A549 (cell line): ENCODE measurements around the gene TFEB. TPM values are rescaled to one million over a fixed set of nuclear protein-coding genes. Genes with fewer than 3 reads are reported as not detected.

ENCODE experiments used
- ATAC-seq, 2 experiments: fragments of 200-7000 bp in 1 of 2; fragments of >200 bp in 1 of 2; cut with Nextera tagmentation in 1 of 2; cut with Tn5 transposase in 1 of 2; 3 replicates each; pipeline versions ENCODE4 v1.8.0 to v1.9.1; 2018 to 2020; ENCODE audit warnings: mild to moderate bottlenecking in 1 of 2, moderate library complexity in 1 of 2
- CTCF ChIA-PET: fragments of 300-600 bp; sonication (Branson Sonifier 250); formaldehyde crosslinking; extraction: SDS; loops from one replicate; lab custom pipeline; 2021; ENCODE audit warnings: antibody characterized with exemption, inconsistent platforms; lab: Yijun Ruan, JAX
- POLR2A ChIA-PET: fragments of 350-600 bp; formaldehyde crosslinking; extraction: SDS; loops from one replicate; lab custom pipeline; 2021; ENCODE audit warnings: antibody characterized with exemption, inconsistent platforms; lab: Yijun Ruan, JAX
- DNase-seq, 2 experiments: peaks; one replicate each; pipeline versions ENCODE4 v3.0.0 to v3.0.0-alpha.2; 2011 to 2016; ENCODE audit warnings: low read depth in 1 of 2, low spot score in 1 of 2
- FAIRE-seq: peaks from 2 replicates; lab custom pipeline; 2011; peaks lifted over from hg19 to GRCh38; lab: Jason Lieb, UNC
- H3K27ac ChIP-seq, 2 experiments: fragments of >200 bp; sonication (Bioruptor Twin); formaldehyde crosslinking; 3 replicates each; pipeline ENCODE4 v1.5.1; 2016 to 2017
- H3K4me1 ChIP-seq: fragments of >200 bp; sonication (Bioruptor Twin); formaldehyde crosslinking; 3 replicates; pipeline ENCODE4 v1.6.1; 2016
- H3K4me2 ChIP-seq: fragments of >200 bp; sonication (Bioruptor Twin); formaldehyde crosslinking; 3 replicates; pipeline ENCODE4 v1.6.1; 2016
- H3K4me3 ChIP-seq: fragments of >200 bp; sonication (Bioruptor Twin); formaldehyde crosslinking; 3 replicates; pipeline ENCODE4 v1.5.1; 2016
- H3K9me3 ChIP-seq: fragments of >200 bp; sonication (Bioruptor Twin); formaldehyde crosslinking; 3 replicates; pipeline ENCODE4 v1.6.1; 2016
- CHD4 ChIP-seq: fragments of 200-600 bp; sonication (generic); IDR thresholded peaks from 2 replicates; pipeline ENCODE4 v1.6.1; 2016; ENCODE audit warnings: antibody characterized with exemption, mild to moderate bottlenecking, borderline replicate concordance
- ELK1 ChIP-seq: fragments of 150-350 bp; IDR thresholded peaks from 2 replicates; pipeline ENCODE4 v1.6.1; 2014; ENCODE audit warnings: low read depth, mild to moderate bottlenecking, low read length
- EP300 ChIP-seq, 2 experiments: fragments of >200 bp; sonication (Bioruptor Twin); formaldehyde crosslinking; IDR thresholded peaks; 2 replicates in 1 of 2; 3 replicates in 1 of 2; pipeline ENCODE4 v1.6.1; 2016 to 2017
- ESRRA ChIP-seq: fragments of 150-350 bp; IDR thresholded peaks from 2 replicates; pipeline ENCODE4 v1.6.1; 2014; ENCODE audit warnings: mild to moderate bottlenecking, low read length, borderline replicate concordance
- FOSL2 ChIP-seq, 2 experiments: fragments of 450-650 bp in 1 of 2; fragments of >200 bp in 1 of 2; sonication (Bioruptor Twin) in 1 of 2; formaldehyde crosslinking; IDR thresholded peaks; 2 replicates each; pipeline versions ENCODE4 v1.5.0 to v1.6.1; 2016 to 2020; ENCODE audit warnings: mild to moderate bottlenecking in 1 of 2, moderate library complexity in 1 of 2
- FOXS1 ChIP-seq: fragments of 250-450 bp; sonication (Bioruptor Pico); IDR thresholded peaks from 2 replicates; pipeline ENCODE4 v1.5.0; 2020; ENCODE audit warnings: mild to moderate bottlenecking, moderate library complexity
- HOXA7 ChIP-seq: fragments of 250-450 bp; sonication (Bioruptor Pico); IDR thresholded peaks from 2 replicates; pipeline ENCODE4 v1.5.0; 2020; ENCODE audit warnings: mild to moderate bottlenecking, moderate library complexity
- HOXB5 ChIP-seq: fragments of 250-450 bp; sonication (Bioruptor Pico); IDR thresholded peaks from 2 replicates; pipeline ENCODE4 v1.5.0; 2020; ENCODE audit warnings: mild to moderate bottlenecking, moderate library complexity
- JUNB ChIP-seq: fragments of >200 bp; sonication (Bioruptor Twin); formaldehyde crosslinking; IDR thresholded peaks from 2 replicates; pipeline ENCODE4 v1.6.1; 2016
- MAX ChIP-seq: IDR thresholded peaks from 2 replicates; pipeline ENCODE4 v1.6.1; 2012
- NFE2L2 ChIP-seq: fragments of 150-350 bp; conservative IDR thresholded peaks from 2 replicates; pipeline ENCODE4 v1.6.1; 2014; ENCODE audit warnings: low read length
- POLR2A ChIP-seq: IDR thresholded peaks from 2 replicates; pipeline ENCODE4 v1.6.1; 2012; ENCODE audit warnings: mild to moderate bottlenecking, low read length
- POLR2AphosphoS2 ChIP-seq: conservative IDR thresholded peaks from 2 replicates; pipeline ENCODE4 v1.6.1; 2012; ENCODE audit warnings: low read length, improper control_type of control experiment, inconsistent platforms
- RAD21 ChIP-seq, 2 experiments: fragments of >200 bp in 1 of 2; sonication (Bioruptor Twin) in 1 of 2; formaldehyde crosslinking in 1 of 2; IDR thresholded peaks in 1 of 2; conservative IDR thresholded peaks in 1 of 2; 2 replicates in 1 of 2; 3 replicates in 1 of 2; pipeline ENCODE4 v1.6.1; 2012 to 2018; ENCODE audit warnings: inconsistent platforms in 1 of 2
- RARB ChIP-seq: fragments of 250-450 bp; sonication (Bioruptor Pico); IDR thresholded peaks from 2 replicates; pipeline ENCODE4 v1.8.0; 2021; ENCODE audit warnings: mild to moderate bottlenecking, moderate library complexity
- REST ChIP-seq: fragments of 200-600 bp; sonication (generic); IDR thresholded peaks from 2 replicates; pipeline ENCODE4 v1.6.1; 2016; ENCODE audit warnings: antibody characterized with exemption, mild to moderate bottlenecking, moderate library complexity
- RNF2 ChIP-seq: fragments of 200-600 bp; sonication (generic); IDR thresholded peaks from 2 replicates; pipeline ENCODE4 v1.6.1; 2016; ENCODE audit warnings: low read depth, mild to moderate bottlenecking, antibody characterized with exemption, moderate library complexity, borderline replicate concordance
- SMC3 ChIP-seq: fragments of >200 bp; sonication (Bioruptor Twin); formaldehyde crosslinking; IDR thresholded peaks from 3 replicates; pipeline ENCODE4 v1.6.1; 2018; ENCODE audit warnings: inconsistent platforms
- TP53 ChIP-seq: fragments of 250-450 bp; sonication (Bioruptor Pico); IDR thresholded peaks from 2 replicates; pipeline ENCODE4 v1.5.0; 2021; ENCODE audit warnings: mild to moderate bottlenecking, moderate library complexity
- USF2 ChIP-seq: fragments of 450-650 bp; IDR thresholded peaks from 2 replicates; pipeline ENCODE4 v1.6.1; 2014; ENCODE audit warnings: antibody characterized with exemption
- ZFP36 ChIP-seq: fragments of 450-650 bp; IDR thresholded peaks from 2 replicates; pipeline ENCODE4 v1.6.1; 2014; ENCODE audit warnings: borderline replicate concordance; ENCODE audit not compliant: partially characterized antibody
- ZNF302 ChIP-seq: fragments of 250-450 bp; sonication (Bioruptor Pico); IDR thresholded peaks from 2 replicates; pipeline ENCODE4 v1.9.0; 2021; ENCODE audit warnings: inconsistent platforms, mild to moderate bottlenecking, moderate library complexity
- WGBS: methylation state at CpG from one replicate; pipeline ENCODE4 v1.1.6; 2017; ENCODE audit errors: missing lambda C conversion rate; 5-methylcytosine and 5-hydroxymethylcytosine counted together
- polyA plus RNA-seq, 4 experiments: library from polyadenylated mRNA; depleted of rRNA in 3 of 4; stranded (reverse); fragments of >200 nt; fragmentation: RNase III in 1 of 4; extraction: RNeasy Plus Mini Kit Qiagen cat#74134 plus additional on column Dnase treatment in 1 of 4; gene quantifications; 2 replicates in 3 of 4; 3 replicates in 1 of 4; pipeline ENCODE4 v1.2.3, GENCODE V29; 2011 to 2017
- TF ChIP-seq, protein P1 (sequence below): IDR thresholded peaks from 2 replicates; pipeline ENCODE4 v1.6.1; 2012; ENCODE audit warnings: low read depth, borderline replicate concordance
- TF ChIP-seq, protein P2 (sequence below): fragments of 250-450 bp; sonication (Bioruptor Pico); IDR thresholded peaks from 2 replicates; pipeline ENCODE4 v1.5.0; 2020; ENCODE audit warnings: low read depth, mild to moderate bottlenecking, moderate library complexity

Gene TFEB
- polyA plus RNA-seq, 2 of the 4 experiments (the other 2 are of a cell fraction): 3.1 to 6.1 TPM

GRCh38 chr6:41732591-41733359 lies 2.6 kb downstream of the TFEB start:
- WGBS: 76% methylated on average over 7 of the region's 8 CpGs
- DNase-seq: no peak
- peak overlapping the region; percentile 95 to 99 for H3K27ac ChIP-seq
- FAIRE-seq: no peak
- CTCF ChIA-PET: interaction anchor here (1.0 to 6.8 kb wide), 8 partner anchors 10 to 365 kb away, joined by 3 to 65 read pairs (median 11); no protein-coding TSS in a partner anchor
- no peak for TF ChIP-seq FOSL2 (IDR thresholded peaks at IDR 0.05)
- TF ChIP-seq FOSL2 (CRISPR knock-in tag; IDR thresholded peaks at IDR 0.05): no peak
- no peak for TF ChIP-seq MAX
- no peak for TF ChIP-seq ZNF302 (CRISPR knock-in tag)
- no peak for TF ChIP-seq HOXA7
- no peak for TF ChIP-seq NFE2L2
- no peak for TF ChIP-seq CHD4
- TF ChIP-seq, protein P1, sequence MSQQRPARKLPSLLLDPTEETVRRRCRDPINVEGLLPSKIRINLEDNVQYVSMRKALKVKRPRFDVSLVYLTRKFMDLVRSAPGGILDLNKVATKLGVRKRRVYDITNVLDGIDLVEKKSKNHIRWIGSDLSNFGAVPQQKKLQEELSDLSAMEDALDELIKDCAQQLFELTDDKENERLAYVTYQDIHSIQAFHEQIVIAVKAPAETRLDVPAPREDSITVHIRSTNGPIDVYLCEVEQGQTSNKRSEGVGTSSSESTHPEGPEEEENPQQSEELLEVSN: no peak
- no peak for TF ChIP-seq ESRRA
- no peak for TF ChIP-seq RARB
- no peak for TF ChIP-seq RNF2
- TF ChIP-seq, all 56 proteins: peak for 0
- Histone ChIP-seq H3K4me3 (peak overlapping the region; percentile 90), H3K4me2 (peak overlapping the region; percentile 100), H3K4me1 (peaks cover 31% of the 10 kb centered on the region), H3K9me3 (no peaks in the 10 kb centered on the region)
- ATAC-seq: no peak
- POLR2A ChIA-PET: interaction anchor here (1.4 to 2.2 kb wide), 4 partner anchors 9 to 55 kb away, joined by 5 to 12 read pairs (median 8); partner anchors contain the start of genes PRICKLE4 and TOMM6

DNA sequence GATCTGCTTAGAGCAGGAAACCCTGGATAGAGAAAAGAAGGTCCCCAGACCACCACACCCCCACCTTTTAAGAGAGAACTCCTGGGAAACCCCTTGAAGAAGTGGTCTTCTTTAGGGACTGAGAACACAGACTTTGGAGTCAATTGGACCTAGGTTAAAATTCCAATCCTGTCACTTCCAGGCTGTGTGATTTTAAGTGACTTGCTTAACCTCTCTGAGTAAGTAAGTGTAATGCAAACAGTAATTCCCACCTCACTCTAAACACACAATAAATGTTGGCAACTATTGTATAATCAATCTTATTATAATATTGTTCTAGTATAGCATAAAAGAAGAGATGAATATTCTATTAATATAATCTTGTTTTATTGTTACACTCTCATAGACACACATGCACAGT lies 3.3 kb downstream of the TFEB start:
- peak overlapping the region in 1 of 2 experiments; percentile 55; a peak in 2 of 6 replicates for H3K27ac ChIP-seq
- peak overlapping the region; percentile 100 for H3K4me2 ChIP-seq
- ChIA-PET POLR2A (no interaction called here), CTCF (interaction anchor here (2.6 to 6.8 kb wide), 2 partner anchors 9 to 26 kb away, joined by 11 to 65 read pairs; no protein-coding TSS in a partner anchor)
- TF ChIP-seq FOXS1 (no peak), ZFP36 (peak; percentile 44)
- no peak for FAIRE-seq
- no peaks in the 10 kb centered on the region for H3K9me3 ChIP-seq
- no peak for ATAC-seq
- DNase-seq: no peak
- peaks cover 31% of the 10 kb centered on the region for H3K4me1 ChIP-seq
- H3K4me3 ChIP-seq: no peak overlapping the region

DNA sequence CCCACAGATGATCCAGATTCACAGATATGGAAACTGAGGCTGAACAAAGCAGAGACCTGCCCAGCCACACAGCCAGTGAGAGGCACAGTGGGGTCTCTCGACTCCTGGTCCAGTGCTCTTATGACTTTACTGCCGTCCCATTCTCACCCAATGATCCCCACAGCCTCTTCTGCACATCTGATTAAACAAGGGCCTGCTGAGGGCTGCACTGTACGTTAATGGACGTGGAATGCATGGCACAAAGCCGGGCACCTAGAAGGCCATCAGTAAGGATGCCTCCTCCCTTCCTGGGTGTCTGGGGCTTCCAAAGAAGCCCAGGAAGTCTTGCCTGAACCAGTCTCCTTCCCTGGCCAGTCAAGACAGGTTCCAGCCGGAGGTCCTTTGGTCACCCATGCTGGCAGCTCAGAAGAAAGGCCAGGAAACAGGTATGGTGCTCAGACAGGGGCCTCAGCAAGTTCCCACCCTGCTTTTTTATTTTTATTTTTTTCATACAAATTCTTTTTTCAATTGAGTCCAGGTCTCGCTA lies 3.8 kb downstream of the TFEB start:
- 83% methylated on average over 7 of the region's 7 CpGs for WGBS
- CTCF ChIA-PET: interaction anchor here (6.8 kb wide), 1 partner anchor 25 kb away, joined by 65 read pairs; no protein-coding TSS in a partner anchor
- no peak for DNase-seq

More for the DNA sequence above, 3.8 kb downstream of the TFEB start:
- Histone ChIP-seq H3K4me1 (peaks cover 30% of the 10 kb centered on the region), H3K9me3 (no peaks in the 10 kb centered on the region), H3K4me2 (peak overlapping the region; percentile 100; the same call in 2 of the 3 replicates), H3K27ac (peak overlapping the region in 1 of 2 experiments; percentile 55; a peak in 2 of 6 replicates)
- POLR2A ChIA-PET: no interaction called here
- TF ChIP-seq ELK1 (no peak), POLR2AphosphoS2 (no peak), FOSL2 (IDR thresholded peaks at IDR 0.05) (no peak), FOSL2 (CRISPR knock-in tag; IDR thresholded peaks at IDR 0.05) (no peak), POLR2A (no peak), SMC3 (no peak), USF2 (no peak), EP300 (IDR thresholded peaks at IDR 0.05) (no peak), RAD21 (conservative IDR thresholded peaks at IDR 0.05 in 1 of 2, IDR thresholded peaks at IDR 0.05 in 1 of 2) (no peak), TP53 (no peak), REST (no peak), HOXB5 (CRISPR knock-in tag) (no peak), JUNB (no peak)
- TF ChIP-seq, protein P2, sequence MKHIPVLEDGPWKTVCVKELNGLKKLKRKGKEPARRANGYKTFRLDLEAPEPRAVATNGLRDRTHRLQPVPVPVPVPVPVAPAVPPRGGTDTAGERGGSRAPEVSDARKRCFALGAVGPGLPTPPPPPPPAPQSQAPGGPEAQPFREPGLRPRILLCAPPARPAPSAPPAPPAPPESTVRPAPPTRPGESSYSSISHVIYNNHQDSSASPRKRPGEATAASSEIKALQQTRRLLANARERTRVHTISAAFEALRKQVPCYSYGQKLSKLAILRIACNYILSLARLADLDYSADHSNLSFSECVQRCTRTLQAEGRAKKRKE (CRISPR knock-in tag): no peak
- TF ChIP-seq, all 56 proteins: peak for 0
- no peak overlapping the region for H3K4me3 ChIP-seq
- FAIRE-seq (no peak), ATAC-seq (no peak)
